RWPE2 (cell line): ENCODE data around the gene TMEM38B.

Source experiments
- ATAC-seq: fragments of 200-7000 bp; cut with Tn5 transposase; 3 replicates; pipeline ENCODE4 v1.9.1; 2021; ENCODE audit warnings: low read depth
- DNase-seq: peaks from one replicate; pipeline ENCODE4 v3.0.0-alpha.2; 2020; ENCODE audit warnings: low spot score
- H3K27ac ChIP-seq: fragments of 450-650 bp; 2 replicates; pipeline ENCODE4 v1.5.1; 2017; ENCODE audit warnings: mild to moderate bottlenecking; ENCODE audit not compliant: poor library complexity, severe bottlenecking
- H3K27me3 ChIP-seq: fragments of 250-450 bp; sonication (Bioruptor Pico); 2 replicates; pipeline ENCODE4 v1.5.1; 2021; ENCODE audit warnings: mild to moderate bottlenecking, moderate library complexity; ENCODE audit not compliant: insufficient read depth, poor library complexity, severe bottlenecking
- H3K36me3 ChIP-seq: fragments of 250-450 bp; sonication (Bioruptor Pico); 2 replicates; pipeline ENCODE4 v1.5.1; 2020; ENCODE audit warnings: low read depth, mild to moderate bottlenecking, moderate library complexity
- H3K4me1 ChIP-seq: fragments of 250-450 bp; sonication (Bioruptor Pico); 2 replicates; pipeline ENCODE4 v1.5.1; 2021; ENCODE audit warnings: mild to moderate bottlenecking, moderate library complexity; ENCODE audit not compliant: insufficient read depth, poor library complexity, severe bottlenecking
- H3K4me3 ChIP-seq: fragments of 250-450 bp; sonication (Bioruptor Pico); 2 replicates; pipeline ENCODE4 v1.5.1; 2021; ENCODE audit warnings: mild to moderate bottlenecking, moderate library complexity; ENCODE audit not compliant: severe bottlenecking
- H3K9me3 ChIP-seq: fragments of 250-450 bp; sonication (Bioruptor Pico); 2 replicates; pipeline ENCODE4 v1.5.1; 2021; ENCODE audit warnings: mild to moderate bottlenecking, moderate library complexity; ENCODE audit not compliant: severe bottlenecking
- CTCF ChIP-seq: fragments of 450-650 bp; IDR thresholded peaks from one replicate; pipeline ENCODE4 v1.5.1; 2017; ENCODE audit warnings: mild to moderate bottlenecking, moderate library complexity; ENCODE audit not compliant: poor library complexity, severe bottlenecking

The TMEM38B gene

GRCh38 chr9:105816202-105816744 lies 121.9 kb downstream of the TMEM38B start:
- TF ChIP-seq CTCF: no peak
- no peak for ATAC-seq

GRCh38 chr9:105816981-105817380 lies 122.6 kb downstream of the TMEM38B start:
- no peak for TF ChIP-seq CTCF
- no peak for ATAC-seq
- Histone ChIP-seq H3K4me1 (no peaks in the 10 kb centered on the region), H3K4me3 (no peak overlapping the region), H3K9me3 (no peaks in the 10 kb centered on the region), H3K36me3 (no peaks in the 10 kb centered on the region), H3K27ac (no peak overlapping the region), H3K27me3 (no peaks in the 10 kb centered on the region)
- DNase-seq: no peak

More at GRCh38 chr9:105816202-105816744, 121.9 kb downstream of the TMEM38B start:
- no peak overlapping the region for H3K4me3 ChIP-seq
- no peaks in the 10 kb centered on the region for H3K9me3 ChIP-seq
- H3K27me3 ChIP-seq: no peaks in the 10 kb centered on the region
- DNase-seq: no peak
- no peaks in the 10 kb centered on the region for H3K4me1 ChIP-seq
- no peak overlapping the region for H3K27ac ChIP-seq
- H3K36me3 ChIP-seq: no peaks in the 10 kb centered on the region

- no peak overlapping the region for H3K4me3 ChIP-seq
- DNase-seq: no peak
- TF ChIP-seq CTCF: no peak
- no peak overlapping the region for H3K27ac ChIP-seq
- H3K27me3 ChIP-seq: no peaks in the 10 kb centered on the region
- no peaks in the 10 kb centered on the region for H3K9me3 ChIP-seq
- no peaks in the 10 kb centered on the region for H3K36me3 ChIP-seq
- no peaks in the 10 kb centered on the region for H3K4me1 ChIP-seq
- no peak for ATAC-seq
These were observed 124.6 kb downstream of the TMEM38B start for GRCh38 chr9:105818903-105819302.

GRCh38 chr9:105822814-105823213 lies 128.5 kb downstream of the TMEM38B start:
- Histone ChIP-seq H3K9me3 (no peaks in the 10 kb centered on the region), H3K36me3 (no peaks in the 10 kb centered on the region), H3K27ac (no peak overlapping the region), H3K4me1 (no peaks in the 10 kb centered on the region), H3K4me3 (no peak overlapping the region), H3K27me3 (no peaks in the 10 kb centered on the region)
- no peak for ATAC-seq
- no peak for DNase-seq
- no peak for TF ChIP-seq CTCF
